ENCODE results near the gene OBSL1.

Gene OBSL1

DNA sequence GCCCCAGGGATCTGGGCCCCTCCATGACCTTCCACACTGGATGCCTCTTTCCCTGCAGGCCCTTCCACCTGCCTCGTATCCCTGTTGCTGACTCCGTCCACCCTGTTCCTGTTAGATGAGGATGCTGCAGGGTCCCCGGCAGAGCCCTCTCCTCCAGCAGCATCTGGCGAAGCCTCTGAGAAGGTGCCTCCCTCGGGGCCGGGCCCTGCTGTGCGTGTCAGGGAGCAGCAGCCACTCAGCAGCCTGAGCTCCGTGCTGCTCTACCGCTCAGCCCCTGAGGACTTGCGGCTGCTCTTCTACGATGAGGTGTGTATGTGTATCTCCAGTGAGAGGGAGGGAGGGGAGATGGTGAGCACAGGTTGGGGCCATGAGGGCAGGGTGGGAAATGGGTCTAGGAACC, 43.7 kb upstream of the OBSL1 start:
- in situ Hi-C loops (cut with HindIII; ENCODE audit: low sequenced_read_pairs), result no loop called here
- TF ChIP-seq, protein P1, sequence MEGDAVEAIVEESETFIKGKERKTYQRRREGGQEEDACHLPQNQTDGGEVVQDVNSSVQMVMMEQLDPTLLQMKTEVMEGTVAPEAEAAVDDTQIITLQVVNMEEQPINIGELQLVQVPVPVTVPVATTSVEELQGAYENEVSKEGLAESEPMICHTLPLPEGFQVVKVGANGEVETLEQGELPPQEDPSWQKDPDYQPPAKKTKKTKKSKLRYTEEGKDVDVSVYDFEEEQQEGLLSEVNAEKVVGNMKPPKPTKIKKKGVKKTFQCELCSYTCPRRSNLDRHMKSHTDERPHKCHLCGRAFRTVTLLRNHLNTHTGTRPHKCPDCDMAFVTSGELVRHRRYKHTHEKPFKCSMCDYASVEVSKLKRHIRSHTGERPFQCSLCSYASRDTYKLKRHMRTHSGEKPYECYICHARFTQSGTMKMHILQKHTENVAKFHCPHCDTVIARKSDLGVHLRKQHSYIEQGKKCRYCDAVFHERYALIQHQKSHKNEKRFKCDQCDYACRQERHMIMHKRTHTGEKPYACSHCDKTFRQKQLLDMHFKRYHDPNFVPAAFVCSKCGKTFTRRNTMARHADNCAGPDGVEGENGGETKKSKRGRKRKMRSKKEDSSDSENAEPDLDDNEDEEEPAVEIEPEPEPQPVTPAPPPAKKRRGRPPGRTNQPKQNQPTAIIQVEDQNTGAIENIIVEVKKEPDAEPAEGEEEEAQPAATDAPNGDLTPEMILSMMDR (IDR thresholded peaks at IDR 0.05; ENCODE audit: low read depth, low read length, missing control alignments), result no peak
- no peak overlapping the region for H3K4me3 ChIP-seq (ENCODE audit: low read depth, low read length)
- no peak for DNase-seq (ENCODE audit: low read depth)

DNA sequence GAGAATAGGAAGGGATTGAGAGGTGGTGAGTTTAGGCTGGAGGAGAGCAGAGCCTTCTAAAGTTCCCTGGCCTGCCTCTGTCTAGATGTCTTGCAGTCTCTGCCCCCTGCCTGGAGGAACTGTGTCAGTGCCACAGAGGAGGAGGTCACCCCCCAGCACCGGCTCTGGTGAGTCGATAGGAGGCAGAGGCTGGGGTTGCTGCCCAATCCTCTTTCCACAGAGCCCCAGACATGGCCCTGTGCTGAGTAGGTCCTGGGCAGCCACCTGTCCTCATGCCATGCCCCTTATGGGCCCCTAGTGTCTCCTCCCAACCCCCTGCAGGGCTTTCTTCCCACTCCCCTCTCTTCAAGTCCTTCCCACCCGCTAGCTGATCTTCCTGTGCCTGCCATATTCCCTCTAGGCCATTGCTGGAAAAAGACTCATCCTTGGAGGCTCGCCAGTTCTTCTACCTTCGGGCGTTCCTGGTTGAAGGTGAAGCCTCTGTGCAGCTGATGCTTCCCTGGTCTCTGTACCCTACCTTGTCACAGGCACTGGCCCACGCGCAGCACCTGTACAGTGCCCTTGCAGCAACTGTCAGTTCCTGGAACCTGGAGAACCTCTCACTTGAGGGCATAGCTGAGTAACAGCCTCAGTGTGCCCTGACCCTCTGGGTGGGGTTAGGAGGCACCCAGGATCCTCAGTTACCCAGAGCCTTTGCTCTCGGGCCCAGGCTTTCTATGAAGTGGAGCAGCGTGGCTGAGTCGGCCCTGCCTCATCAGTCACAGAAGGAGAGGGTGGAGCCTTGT, 42.9 kb upstream of the OBSL1 start:
- TF ChIP-seq, protein P1 (IDR thresholded peaks at IDR 0.05; ENCODE audit: low read depth, low read length, missing control alignments), result no peak
- no peak for DNase-seq (ENCODE audit: low read depth)
- H3K4me3 ChIP-seq (ENCODE audit: low read depth, low read length), result no peak overlapping the region
- in situ Hi-C loops (cut with HindIII; ENCODE audit: low sequenced_read_pairs), result no loop called here

DNA sequence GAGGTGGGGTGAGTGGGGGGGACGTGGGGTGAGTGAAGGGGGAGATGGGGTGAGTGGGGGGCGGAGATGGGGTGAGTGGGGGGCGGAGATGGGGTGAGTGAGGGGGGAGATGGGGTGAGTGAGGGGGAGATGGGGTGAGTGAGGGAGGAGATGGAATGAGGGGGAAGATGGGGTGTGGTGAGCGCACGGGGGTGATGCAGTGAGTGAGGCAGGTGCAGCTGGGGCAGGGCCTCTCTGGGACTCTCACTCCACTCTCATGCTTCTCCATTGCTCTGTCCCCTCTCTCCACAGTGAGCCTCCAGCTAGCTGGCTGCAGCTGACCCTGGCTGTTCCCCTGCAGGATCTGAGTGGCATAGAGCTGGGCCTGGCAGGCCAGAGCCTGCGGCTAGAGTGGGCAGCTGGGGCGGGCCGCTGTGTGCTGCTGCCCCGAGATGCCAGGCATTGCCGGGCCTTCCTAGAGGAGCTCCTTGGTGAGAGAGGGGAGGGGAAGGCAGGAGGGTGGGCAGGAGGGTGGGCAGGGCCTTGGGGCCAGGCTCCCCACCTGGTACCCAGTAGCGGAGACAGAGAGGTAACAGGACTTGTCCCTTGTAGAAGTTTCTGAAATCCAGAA, 42.2 kb upstream of the OBSL1 start:
- no peak for DNase-seq (ENCODE audit: low read depth)
- TF ChIP-seq, protein P1 (IDR thresholded peaks at IDR 0.05; ENCODE audit: low read depth, low read length, missing control alignments), result no peak
- in situ Hi-C loops (cut with HindIII; ENCODE audit: low sequenced_read_pairs), result no loop called here
- no peak overlapping the region for H3K4me3 ChIP-seq (ENCODE audit: low read depth, low read length)

DNA sequence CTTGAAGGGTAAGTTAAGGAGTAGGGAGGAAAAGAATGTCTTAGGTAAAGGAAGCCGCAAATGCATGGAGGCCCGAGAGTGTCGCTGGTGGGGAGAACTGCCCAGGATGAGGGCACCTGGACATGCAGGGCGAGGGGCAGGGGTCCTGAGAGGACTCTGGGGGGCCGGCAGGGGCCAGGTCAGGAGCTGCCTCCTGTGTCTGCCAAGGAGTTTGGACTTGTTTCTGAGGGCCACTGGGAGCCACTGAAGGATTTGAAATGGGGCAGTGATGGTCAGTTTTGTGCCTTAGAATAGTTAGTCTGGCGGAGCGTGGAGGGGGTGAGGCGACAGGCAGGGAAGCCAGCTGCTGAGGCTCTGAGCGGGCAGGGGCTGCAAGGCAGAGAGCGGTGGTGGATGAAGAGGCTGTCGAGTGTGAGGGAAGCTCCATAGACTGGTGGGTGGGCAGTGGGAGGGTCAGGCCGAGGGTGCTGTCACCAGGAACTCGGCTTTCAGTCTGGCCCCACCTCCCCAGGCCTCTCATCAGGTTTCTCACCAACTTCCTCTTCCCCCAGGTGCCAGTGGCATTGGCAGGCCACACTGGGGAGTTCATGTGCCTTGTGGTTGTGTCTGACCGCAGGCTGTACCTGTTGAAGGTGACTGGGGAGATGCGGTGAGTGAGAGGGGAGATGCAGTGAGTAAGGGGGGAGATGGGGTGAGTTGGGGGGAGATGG, 41.4 kb upstream of the OBSL1 start:
- TF ChIP-seq, protein P1 (IDR thresholded peaks at IDR 0.05; ENCODE audit: low read depth, low read length, missing control alignments), result no peak
- no peak overlapping the region for H3K4me3 ChIP-seq (ENCODE audit: low read depth, low read length)
- no peak for DNase-seq (ENCODE audit: low read depth)
- in situ Hi-C loops (cut with HindIII; ENCODE audit: low sequenced_read_pairs), result no loop called here

DNA sequence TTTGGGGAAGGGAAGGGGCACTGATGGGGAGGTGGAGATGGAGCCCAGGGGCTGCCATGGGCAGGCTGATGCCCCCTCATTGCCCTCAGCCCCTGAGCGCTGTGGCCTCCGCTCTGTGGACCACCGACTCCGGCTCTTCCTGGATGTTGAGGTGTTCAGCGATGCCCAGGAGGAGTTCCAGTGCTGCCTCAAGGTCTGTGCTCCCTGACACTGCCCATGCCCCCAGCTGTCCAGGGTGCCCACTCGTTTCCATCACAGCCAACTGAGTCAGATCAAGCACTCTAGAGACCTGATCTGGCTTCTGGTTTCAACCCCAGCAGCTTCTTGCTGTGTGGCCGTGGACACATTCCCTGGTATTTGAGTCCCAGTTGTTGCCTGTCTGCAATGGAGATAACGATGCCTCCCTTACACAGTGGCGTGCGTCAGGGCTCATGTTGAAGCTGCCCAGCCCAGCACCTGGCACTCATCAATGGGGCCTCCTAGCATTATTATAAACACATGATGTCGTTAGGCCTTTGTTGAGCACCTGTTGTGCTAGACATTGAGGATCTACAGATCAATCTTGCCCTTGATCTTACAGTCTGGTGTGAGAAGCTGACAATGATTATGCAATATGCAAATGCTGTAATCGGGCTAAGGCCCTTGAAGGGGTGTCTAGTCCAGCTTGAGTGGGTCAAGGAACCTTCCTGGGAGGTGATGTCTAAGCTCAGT, 40.7 kb upstream of the OBSL1 start:
- TF ChIP-seq, protein P1 (IDR thresholded peaks at IDR 0.05; ENCODE audit: low read depth, low read length, missing control alignments), result no peak
- in situ Hi-C loops (cut with HindIII; ENCODE audit: low sequenced_read_pairs), result no loop called here
- no peak for DNase-seq (ENCODE audit: low read depth)
- no peak overlapping the region for H3K4me3 ChIP-seq (ENCODE audit: low read depth, low read length)

DNA sequence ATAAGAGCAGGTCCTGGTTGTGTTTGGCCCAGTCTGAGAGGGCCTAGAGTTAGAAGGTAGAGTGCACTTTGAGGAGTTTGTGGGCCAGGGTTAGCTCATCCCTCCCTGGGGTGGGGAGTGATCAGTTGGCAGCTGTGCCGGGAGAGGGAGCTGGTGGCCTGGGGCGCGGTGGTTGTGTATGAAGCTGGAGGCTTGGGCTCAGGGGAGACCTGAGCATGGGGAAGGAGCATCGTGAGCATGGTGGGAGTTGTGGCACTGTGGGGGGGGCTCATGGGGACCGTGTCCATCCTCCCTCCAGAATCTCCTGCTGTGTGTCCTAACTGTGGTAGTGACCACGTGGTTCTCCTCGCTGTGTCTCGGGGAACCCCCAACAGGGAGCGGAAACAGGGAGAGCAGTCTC, 40.0 kb upstream of the OBSL1 start:
- no peak for DNase-seq (ENCODE audit: low read depth)
- in situ Hi-C loops (cut with HindIII; ENCODE audit: low sequenced_read_pairs), result no loop called here
- no peak overlapping the region for H3K4me3 ChIP-seq (ENCODE audit: low read depth, low read length)
- TF ChIP-seq, protein P1 (IDR thresholded peaks at IDR 0.05; ENCODE audit: low read depth, low read length, missing control alignments), result no peak
